ENCODE measurements around the gene SRPK1. TPM values are rescaled to one million over a fixed set of nuclear protein-coding genes. Genes with fewer than 3 reads are reported as not detected.

SRPK1 gene
- total RNA-seq, 1 experiment from 2014 or later = 89.4 TPM

DNA sequence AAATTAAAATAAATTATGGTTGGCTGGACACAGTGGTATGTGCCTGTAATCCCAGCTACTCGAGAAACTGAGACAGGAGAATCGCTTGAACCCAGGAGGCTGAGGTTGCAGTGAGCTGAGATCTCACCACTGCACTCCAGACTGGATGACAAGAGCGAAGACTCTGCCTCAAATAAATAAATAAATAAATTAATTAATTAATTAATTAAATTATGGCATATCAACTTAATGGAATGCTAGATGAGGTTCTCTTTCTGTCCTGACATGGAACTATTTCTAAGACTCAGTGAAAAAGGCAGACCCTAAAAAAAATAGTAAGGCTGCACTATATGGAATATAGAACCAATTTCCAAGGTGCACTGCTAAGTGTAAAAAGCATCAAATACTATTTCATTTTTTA is 4.8 kb downstream of the SRPK1 start:
- Histone ChIP-seq H3K79me2 (ENCODE audit: insufficient read depth, low read length) (peaks cover 94% of the 10 kb centered on the region), H3K9ac (ENCODE audit: low read length) (no peak overlapping the region), H3K4me2 (ENCODE audit: low read length) (no peak overlapping the region), H3K27me3 (ENCODE audit: insufficient read depth, low read length) (no peaks in the 10 kb centered on the region), H3K27ac (ENCODE audit: low read depth, low read length) (no peak overlapping the region), H3K9me2 (ENCODE audit: insufficient read depth) (no peaks in the 10 kb centered on the region), H3K9me3 (ENCODE audit: control insufficient read depth in 1 of 2, insufficient read depth in 1 of 2, low read depth in 1 of 2, low read length in 2 of 2) (no peaks in the 10 kb centered on the region), H3K36me3 (ENCODE audit: control insufficient read depth in 1 of 2, insufficient read depth in 2 of 2, low read length in 2 of 2) (peaks cover 18 to 35% of the 10 kb centered on the region in 2 experiments), H4K20me1 (ENCODE audit: insufficient read depth) (peaks cover 3% of the 10 kb centered on the region; the same call in 1 of the 2 replicates), H3K4me1 (ENCODE audit: control insufficient read depth in 1 of 2, insufficient read depth in 2 of 2, low read length in 2 of 2) (peaks cover 9 to 20% of the 10 kb centered on the region in 2 experiments), H2AFZ (ENCODE audit: low read depth, low read length, poor library complexity, severe bottlenecking) (no peak overlapping the region), H3K4me3 (replicated peaks in 1 of 2; ENCODE audit: low read depth in 1 of 2, low read length in 2 of 2) (no peak overlapping the region)
- no TSS peak for BruUV-seq (replicated peaks)
- ATAC-seq (no peak), DNase-seq (ENCODE audit: low read depth, low spot score) (no peak)
- intact Hi-C loops (cut with micrococcal nuclease) = no loop called here
- ChIA-PET POLR2A (no interaction called here), RAD21 (ENCODE audit: low non-redundant PET in 1 of 2, low total read pairs in 2 of 2, uncharacterized antibody in 2 of 2, unreplicated experiment in 2 of 2) (no interaction called here), CTCF (no interaction called here)
- TF ChIP-seq CEBPB (IDR thresholded peaks at IDR 0.05; ENCODE audit: low read depth) (no peak), POLR2AphosphoS5 (IDR thresholded peaks at IDR 0.05; ENCODE audit: low read depth, low read length) (no peak), JUND (IDR thresholded peaks at IDR 0.05) (no peak), POLR2A (IDR thresholded peaks at IDR 0.05; ENCODE audit: borderline replicate concordance, extremely low read depth, insufficient read depth, insufficient read length) (no peak), ELF1 (IDR thresholded peaks at IDR 0.05; ENCODE audit: borderline replicate concordance, low read depth) (no peak), SP1 (IDR thresholded peaks at IDR 0.05; ENCODE audit: low read depth) (no peak), CBX3 (IDR thresholded peaks at IDR 0.05; ENCODE audit: low read depth) (no peak), EGR1 (IDR thresholded peaks at IDR 0.05; ENCODE audit: low read depth) (no peak), ZFX (IDR thresholded peaks at IDR 0.05) (no peak), SRF (IDR thresholded peaks at IDR 0.05; ENCODE audit: low read depth) (no peak), EZH2 (IDR thresholded peaks at IDR 0.05) (no peak)
- TF ChIP-seq, protein P1, sequence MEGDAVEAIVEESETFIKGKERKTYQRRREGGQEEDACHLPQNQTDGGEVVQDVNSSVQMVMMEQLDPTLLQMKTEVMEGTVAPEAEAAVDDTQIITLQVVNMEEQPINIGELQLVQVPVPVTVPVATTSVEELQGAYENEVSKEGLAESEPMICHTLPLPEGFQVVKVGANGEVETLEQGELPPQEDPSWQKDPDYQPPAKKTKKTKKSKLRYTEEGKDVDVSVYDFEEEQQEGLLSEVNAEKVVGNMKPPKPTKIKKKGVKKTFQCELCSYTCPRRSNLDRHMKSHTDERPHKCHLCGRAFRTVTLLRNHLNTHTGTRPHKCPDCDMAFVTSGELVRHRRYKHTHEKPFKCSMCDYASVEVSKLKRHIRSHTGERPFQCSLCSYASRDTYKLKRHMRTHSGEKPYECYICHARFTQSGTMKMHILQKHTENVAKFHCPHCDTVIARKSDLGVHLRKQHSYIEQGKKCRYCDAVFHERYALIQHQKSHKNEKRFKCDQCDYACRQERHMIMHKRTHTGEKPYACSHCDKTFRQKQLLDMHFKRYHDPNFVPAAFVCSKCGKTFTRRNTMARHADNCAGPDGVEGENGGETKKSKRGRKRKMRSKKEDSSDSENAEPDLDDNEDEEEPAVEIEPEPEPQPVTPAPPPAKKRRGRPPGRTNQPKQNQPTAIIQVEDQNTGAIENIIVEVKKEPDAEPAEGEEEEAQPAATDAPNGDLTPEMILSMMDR (IDR thresholded peaks at IDR 0.05 in 2 of 3, conservative IDR thresholded peaks at IDR 0.05 in 1 of 3; ENCODE audit: borderline replicate concordance in 1 of 3, insufficient read depth in 1 of 3, low read depth in 2 of 3, low read length in 2 of 3) = no peak
- TF ChIP-seq, protein P2, sequence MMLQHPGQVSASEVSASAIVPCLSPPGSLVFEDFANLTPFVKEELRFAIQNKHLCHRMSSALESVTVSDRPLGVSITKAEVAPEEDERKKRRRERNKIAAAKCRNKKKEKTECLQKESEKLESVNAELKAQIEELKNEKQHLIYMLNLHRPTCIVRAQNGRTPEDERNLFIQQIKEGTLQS (IDR thresholded peaks at IDR 0.05) = no peak
- TF ChIP-seq, protein P3, sequence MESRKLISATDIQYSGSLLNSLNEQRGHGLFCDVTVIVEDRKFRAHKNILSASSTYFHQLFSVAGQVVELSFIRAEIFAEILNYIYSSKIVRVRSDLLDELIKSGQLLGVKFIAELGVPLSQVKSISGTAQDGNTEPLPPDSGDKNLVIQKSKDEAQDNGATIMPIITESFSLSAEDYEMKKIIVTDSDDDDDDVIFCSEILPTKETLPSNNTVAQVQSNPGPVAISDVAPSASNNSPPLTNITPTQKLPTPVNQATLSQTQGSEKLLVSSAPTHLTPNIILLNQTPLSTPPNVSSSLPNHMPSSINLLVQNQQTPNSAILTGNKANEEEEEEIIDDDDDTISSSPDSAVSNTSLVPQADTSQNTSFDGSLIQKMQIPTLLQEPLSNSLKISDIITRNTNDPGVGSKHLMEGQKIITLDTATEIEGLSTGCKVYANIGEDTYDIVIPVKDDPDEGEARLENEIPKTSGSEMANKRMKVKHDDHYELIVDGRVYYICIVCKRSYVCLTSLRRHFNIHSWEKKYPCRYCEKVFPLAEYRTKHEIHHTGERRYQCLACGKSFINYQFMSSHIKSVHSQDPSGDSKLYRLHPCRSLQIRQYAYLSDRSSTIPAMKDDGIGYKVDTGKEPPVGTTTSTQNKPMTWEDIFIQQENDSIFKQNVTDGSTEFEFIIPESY (IDR thresholded peaks at IDR 0.05; ENCODE audit: extremely low read depth, insufficient replicate concordance, low read length) = no peak

Measured in HCT116 (cell line).